PC-3 (cell line): ENCODE results near the gene ZBTB45. TPM values are rescaled to one million over a fixed set of nuclear protein-coding genes. Genes with fewer than 3 reads are reported as not detected.

Source experiments
- ATAC-seq: fragments of 200-7000 bp; cut with Tn5 transposase; 2 replicates; pipeline ENCODE4 v1.9.1; 2020; ENCODE audit warnings: mild to moderate bottlenecking, moderate library complexity
- BruUV-seq: library from RNA; stranded (reverse); fragments of 400-500 nt; replicated peaks from 2 replicates; lab custom pipeline; 2021; lab: Mats Ljungman, UMichigan
- CTCF ChIA-PET: fragments of 300-600 bp; sonication (Branson Sonifier 250); formaldehyde crosslinking; loops from one replicate; lab custom pipeline; 2022; ENCODE audit warnings: antibody characterized with exemption; lab: Charles Lee
- POLR2A ChIA-PET: fragments of 300-600 bp; sonication (Branson Sonifier 250); formaldehyde crosslinking; loops from one replicate; lab custom pipeline; 2022; ENCODE audit warnings: antibody characterized with exemption; ENCODE audit not compliant: unreplicated experiment; lab: Charles Lee
- DNase-seq: peaks from one replicate; pipeline ENCODE4 v3.0.0-alpha.2; 2015
- H2AFZ ChIP-seq: fragments of 300-600 bp; sonication (generic); 2 replicates; pipeline ENCODE4 v1.6.0; 2016; ENCODE audit warnings: antibody characterized with exemption, low read length
- H3F3A ChIP-seq: fragments of 300-600 bp; sonication (generic); one replicate; pipeline ENCODE4 v1.6.0; 2017; ENCODE audit warnings: antibody characterized with exemption, low read length, control low read depth, mild to moderate bottlenecking; ENCODE audit not compliant: unreplicated experiment
- H3K27ac ChIP-seq: fragments of 300-600 bp; sonication (generic); 2 replicates; pipeline ENCODE4 v1.5.1; 2016; ENCODE audit warnings: mild to moderate bottlenecking, low read length
- H3K27me3 ChIP-seq: fragments of 300-600 bp; sonication (generic); 2 replicates; pipeline ENCODE4 v1.6.1; 2016; ENCODE audit warnings: low read length, mixed read lengths
- H3K36me3 ChIP-seq: fragments of 300-600 bp; sonication (generic); 2 replicates; pipeline ENCODE4 v1.6.1; 2016; ENCODE audit warnings: low read depth, mixed run types, low read length, mixed read lengths
- H3K4me1 ChIP-seq: fragments of 300-600 bp; sonication (generic); 2 replicates; pipeline ENCODE4 v1.5.1; 2016; ENCODE audit warnings: low read length; ENCODE audit not compliant: insufficient read depth
- H3K4me2 ChIP-seq: fragments of 300-600 bp; sonication (generic); 2 replicates; pipeline ENCODE4 v1.6.0; 2016; ENCODE audit warnings: low read length
- H3K4me3 ChIP-seq: fragments of 300-600 bp; sonication (generic); 2 replicates; pipeline ENCODE4 v1.5.1; 2016; ENCODE audit warnings: mild to moderate bottlenecking, low read length, mixed read lengths
- H3K79me2 ChIP-seq: fragments of 300-600 bp; sonication (generic); 2 replicates; pipeline ENCODE4 v1.6.1; 2017; ENCODE audit warnings: low read length, mixed read lengths
- H3K9ac ChIP-seq: fragments of 300-600 bp; sonication (generic); 2 replicates; pipeline ENCODE4 v1.6.0; 2016; ENCODE audit warnings: mild to moderate bottlenecking, low read length
- H3K9me2 ChIP-seq: fragments of 300-600 bp; sonication (generic); replicated peaks from 2 replicates; pipeline ENCODE4 v1.6.1; 2016; ENCODE audit warnings: mixed run types, low read length, mixed read lengths
- H3K9me3 ChIP-seq: fragments of 300-600 bp; sonication (generic); 2 replicates; pipeline ENCODE4 v1.6.1; 2016; ENCODE audit warnings: low read length, mixed read lengths
- H4K20me1 ChIP-seq: fragments of 300-600 bp; sonication (generic); 2 replicates; pipeline ENCODE4 v1.6.1; 2016; ENCODE audit warnings: low read length, mixed read lengths
- CTCF ChIP-seq: fragments of 300-600 bp; sonication (generic); conservative IDR thresholded peaks from 2 replicates; pipeline ENCODE4 v1.5.1; 2017; ENCODE audit warnings: antibody characterized with exemption, low read depth, mild to moderate bottlenecking, low read length
- EZH2 ChIP-seq: fragments of 300-600 bp; sonication (generic); IDR thresholded peaks from one replicate; pipeline ENCODE4 v1.6.1; 2017; ENCODE audit warnings: antibody characterized with exemption, mild to moderate bottlenecking, low read length; ENCODE audit not compliant: unreplicated experiment
- EZH2phosphoT487 ChIP-seq: fragments of 300-600 bp; sonication (generic); IDR thresholded peaks from 2 replicates; pipeline ENCODE4 v1.6.1; 2018; ENCODE audit warnings: mild to moderate bottlenecking, antibody characterized with exemption, low read length, borderline replicate concordance
- intact Hi-C: fragments of 100-400 bp; cut with micrococcal nuclease; formaldehyde crosslinking; loops from 2 replicates; pipeline ENCODE4 v1.9.0; 2023
- total RNA-seq: library from RNA; depleted of rRNA; stranded (reverse); fragments of >200 nt; gene quantifications from 2 replicates; pipeline ENCODE4 v1.2.3, GENCODE V29; 2014

The ZBTB45 gene
- total RNA-seq, 1 experiment from 2014 or later = 14.0 TPM

GRCh38 chr19:58555920-58556621, 36.5 kb upstream of the ZBTB45 start:
- H2AFZ ChIP-seq = no peak overlapping the region
- H3K27ac ChIP-seq = no peak overlapping the region
- H3K4me3 ChIP-seq = peak overlapping the region; percentile 95; the same call in 1 of the 2 replicates
- H3K79me2 ChIP-seq = peaks cover 33% of the 10 kb centered on the region
- ATAC-seq (no peak), DNase-seq (no peak)
- H3F3A ChIP-seq = peaks cover 8% of the 10 kb centered on the region
- H3K4me1 ChIP-seq = peaks cover 39% of the 10 kb centered on the region
- no peaks in the 10 kb centered on the region for H3K27me3 ChIP-seq
- intact Hi-C loops = loop anchor here (1.0 kb wide), 1 partner anchor 12 kb away; the partner anchor contains the start of gene TRIM28
- 0 out of 2 replicates have a peak, but pooled peaks cover 1% of the 10 kb centered on the region for H4K20me1 ChIP-seq
- no peak for TF ChIP-seq EZH2
- no peak for TF ChIP-seq EZH2phosphoT487
- TF ChIP-seq CTCF = no peak
- no peaks in the 10 kb centered on the region for H3K9me3 ChIP-seq
- H3K9ac ChIP-seq = no peak overlapping the region
- ChIA-PET CTCF (no interaction called here), POLR2A (interaction anchor here (1.5 to 2.4 kb wide), 2 partner anchors 12 to 36 kb away, joined by 11 to 14 read pairs; partner anchors contain the start of genes TRIM28 and ZBTB45)
- peaks cover 23% of the 10 kb centered on the region for H3K36me3 ChIP-seq
- no peaks in the 10 kb centered on the region for H3K9me2 ChIP-seq
- no TSS peak for BruUV-seq
- peak overlapping the region; percentile 94 for H3K4me2 ChIP-seq

DNA sequence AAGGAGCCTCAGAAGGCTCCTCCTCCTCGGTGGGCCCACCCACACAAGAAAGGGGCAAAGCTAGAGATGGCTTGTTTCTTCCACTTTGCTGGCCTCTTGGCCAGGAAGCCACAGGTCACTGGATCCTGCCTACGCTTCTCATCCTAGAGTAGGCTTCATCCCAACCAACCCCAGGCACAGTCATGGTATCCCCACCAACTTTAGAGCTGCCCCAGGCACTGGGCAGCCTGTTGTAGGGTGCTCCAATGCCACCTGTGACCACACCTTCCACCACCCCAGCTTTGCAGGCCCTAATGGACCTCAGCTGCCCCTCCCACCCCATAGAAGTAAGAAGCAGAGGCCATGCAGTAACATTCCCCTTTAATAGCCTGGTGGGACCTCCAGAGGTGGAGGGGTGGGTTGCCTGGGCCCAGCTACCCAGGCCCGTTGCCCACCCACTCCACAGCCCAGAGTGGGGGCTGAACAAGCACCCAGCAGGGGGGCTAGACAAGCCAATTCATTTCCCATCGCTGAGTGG, 35.8 kb upstream of the ZBTB45 start:
- Histone ChIP-seq H3K4me2 (peak overlapping the region; percentile 89), H3K9me3 (no peaks in the 10 kb centered on the region), H3K27me3 (no peaks in the 10 kb centered on the region), H3K27ac (peak overlapping the region; percentile 69), H2AFZ (peak overlapping the region; percentile 67), H3K79me2 (peaks cover 33% of the 10 kb centered on the region), H3K4me3 (peak overlapping the region; percentile 70), H4K20me1 (peaks cover 8% of the 10 kb centered on the region; the same call in 1 of the 2 replicates), H3K36me3 (peaks cover 30% of the 10 kb centered on the region), H3K9me2 (no peaks in the 10 kb centered on the region), H3K9ac (peak overlapping the region; percentile 82), H3F3A (peaks cover 8% of the 10 kb centered on the region), H3K4me1 (peaks cover 39% of the 10 kb centered on the region)
- ChIA-PET POLR2A (interaction anchor here (1.5 to 2.4 kb wide), 2 partner anchors 12 to 36 kb away, joined by 11 to 14 read pairs; partner anchors contain the start of genes TRIM28 and ZBTB45), CTCF (interaction anchor here (0.8 kb wide), 1 partner anchor 36 kb away, joined by 3 read pairs; the partner anchor contains the start of gene ZBTB45)
- ATAC-seq (no peak), DNase-seq (no peak)
- TF ChIP-seq EZH2 (no peak), CTCF (no peak), EZH2phosphoT487 (no peak)
- intact Hi-C loops = loop anchor here (1.0 kb wide), 1 partner anchor 11 kb away; the partner anchor contains the start of gene TRIM28
- TSS peak; percentile 18 for BruUV-seq
